HG03460 (cell line): Measurements from ENCODE around the gene KRT2.

ENCODE experiments used
- ATAC-seq: cut with Tn5 transposase; IDR thresholded peaks from one replicate; pipeline ENCODE4 v1.9.1; 2021; ENCODE audit not compliant: unreplicated experiment

The KRT2 gene

DNA sequence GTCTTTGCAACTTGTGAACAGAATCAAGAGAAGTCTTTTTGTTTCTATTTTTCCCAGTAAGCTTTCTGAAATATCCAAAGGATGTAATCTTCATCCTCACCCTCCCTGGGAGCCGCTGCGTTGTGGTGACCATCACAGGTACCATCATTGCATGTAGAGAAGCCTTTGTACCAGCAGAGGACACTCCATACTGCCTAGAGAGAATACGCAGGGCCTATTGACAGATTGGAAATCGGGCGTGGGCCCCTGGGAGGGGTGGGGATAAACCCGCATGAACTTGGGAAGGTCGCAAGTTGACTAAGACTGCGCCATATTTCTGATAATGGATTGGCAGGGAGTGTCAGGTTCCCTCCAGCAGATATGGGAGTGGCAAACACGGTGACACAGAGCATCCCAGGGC lies 15.5 kb upstream of the KRT2 start:
- ATAC-seq, result no peak

DNA sequence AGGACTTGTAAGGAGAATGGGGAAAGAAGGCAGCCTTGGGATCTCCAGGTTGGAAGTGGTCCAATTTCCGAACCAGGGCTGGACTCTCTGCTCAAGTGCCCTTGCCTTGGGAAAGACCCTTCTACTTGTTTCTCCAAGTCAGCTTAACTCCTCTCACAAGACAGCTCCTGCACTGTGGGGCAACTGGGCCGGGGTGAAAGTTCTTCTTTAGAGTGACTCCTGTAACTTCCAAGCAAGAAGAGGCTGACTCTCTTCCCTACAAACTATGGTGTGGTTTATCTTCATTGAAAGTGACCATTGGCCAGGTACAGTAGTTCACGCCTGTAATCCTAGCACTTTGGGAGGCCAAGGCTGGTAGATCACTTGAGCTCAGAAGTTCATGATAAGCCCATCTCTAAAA lies 14.5 kb upstream of the KRT2 start:
- no peak for ATAC-seq

DNA sequence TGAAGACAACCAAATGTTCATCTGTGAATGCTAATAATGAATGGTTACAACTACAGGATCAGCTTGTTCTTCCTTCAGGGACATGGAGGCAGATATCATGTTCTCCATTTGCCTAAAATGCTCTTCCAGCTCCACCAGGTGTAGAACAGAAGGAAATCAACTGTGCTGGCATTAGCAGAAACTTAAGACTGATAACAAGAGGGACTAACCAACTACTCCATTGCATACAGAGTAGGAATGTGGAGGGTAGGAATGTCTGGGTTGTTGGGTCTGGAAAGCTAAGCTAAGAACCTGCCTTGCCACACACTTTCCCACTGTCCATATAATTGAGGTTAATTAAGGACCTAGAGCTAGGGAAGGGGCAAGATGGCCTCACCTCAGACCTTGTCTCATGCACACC lies 11.4 kb upstream of the KRT2 start:
- no peak for ATAC-seq

GRCh38 chr12:52662918-52663229 lies 10.9 kb upstream of the KRT2 start:
- ATAC-seq, result no peak

DNA sequence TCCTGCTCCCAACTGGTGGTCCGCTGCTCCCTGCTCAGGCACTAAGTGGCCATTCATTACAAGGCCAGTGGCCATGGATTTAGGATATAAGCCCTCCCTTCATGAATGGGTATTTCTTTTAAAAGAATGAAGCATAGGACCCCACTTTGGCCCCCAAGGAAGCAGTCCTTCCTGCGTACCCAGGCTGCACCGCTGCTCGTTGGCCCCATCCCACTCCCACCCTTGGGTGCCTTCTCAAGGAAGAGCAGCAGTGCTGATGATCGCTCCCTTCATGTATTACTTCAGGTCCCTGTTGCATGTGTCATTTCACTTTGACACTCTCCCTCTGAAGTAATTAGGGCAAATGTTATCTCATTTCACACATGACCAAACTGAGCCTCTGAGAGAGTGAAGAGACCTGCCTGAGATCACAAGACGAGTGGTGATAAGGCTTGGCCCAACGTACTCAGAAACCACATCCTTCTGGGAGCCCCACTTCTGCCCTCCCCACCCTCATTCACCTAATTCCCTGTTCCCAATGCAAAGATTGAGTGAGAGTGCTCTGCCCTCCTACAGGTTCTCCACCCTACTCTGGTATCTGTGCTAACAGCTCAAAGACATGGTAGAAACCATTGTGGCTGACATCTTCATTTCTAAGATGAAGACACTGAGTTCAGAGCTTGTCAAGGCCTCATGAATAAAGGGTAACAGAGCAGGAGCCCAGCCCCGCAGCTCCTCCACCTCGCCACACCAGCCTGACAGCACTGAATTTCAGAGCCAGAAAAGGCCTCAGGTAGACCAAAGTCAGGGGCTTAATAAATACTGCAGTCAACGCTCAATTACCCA lies 10.3 kb upstream of the KRT2 start:
- no peak for ATAC-seq

GRCh38 chr12:52661668-52662067 lies 9.7 kb upstream of the KRT2 start:
- ATAC-seq, result no peak

- no peak for ATAC-seq
Measured at GRCh38 chr12:52660934-52661499, 9.0 kb upstream of the KRT2 start.

- ATAC-seq, result no peak
Measured at GRCh38 chr12:52659951-52660350, 7.9 kb upstream of the KRT2 start.

DNA sequence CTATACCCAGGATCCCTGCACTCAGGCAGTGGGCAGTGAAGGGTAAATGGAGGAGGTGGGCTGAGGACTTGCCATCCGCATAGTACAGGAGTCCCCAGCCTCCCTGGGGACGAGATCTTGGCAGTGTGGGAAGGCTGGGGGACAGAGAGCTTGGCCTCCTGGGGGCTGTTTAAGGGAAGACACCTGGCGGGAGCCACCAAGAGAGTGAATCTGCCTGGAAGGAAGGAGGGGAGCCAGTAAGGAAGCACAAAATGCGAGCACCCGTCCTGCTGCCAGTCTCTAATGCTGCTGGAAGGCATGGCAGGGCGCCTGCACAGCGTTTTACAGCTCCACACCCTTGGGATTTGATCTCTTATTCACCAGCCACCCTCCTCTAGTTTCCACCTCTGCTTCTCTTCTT lies 7.4 kb upstream of the KRT2 start:
- ATAC-seq, result no peak

- no peak for ATAC-seq
Measured at GRCh38 chr12:52658196-52658595, 6.2 kb upstream of the KRT2 start.

DNA sequence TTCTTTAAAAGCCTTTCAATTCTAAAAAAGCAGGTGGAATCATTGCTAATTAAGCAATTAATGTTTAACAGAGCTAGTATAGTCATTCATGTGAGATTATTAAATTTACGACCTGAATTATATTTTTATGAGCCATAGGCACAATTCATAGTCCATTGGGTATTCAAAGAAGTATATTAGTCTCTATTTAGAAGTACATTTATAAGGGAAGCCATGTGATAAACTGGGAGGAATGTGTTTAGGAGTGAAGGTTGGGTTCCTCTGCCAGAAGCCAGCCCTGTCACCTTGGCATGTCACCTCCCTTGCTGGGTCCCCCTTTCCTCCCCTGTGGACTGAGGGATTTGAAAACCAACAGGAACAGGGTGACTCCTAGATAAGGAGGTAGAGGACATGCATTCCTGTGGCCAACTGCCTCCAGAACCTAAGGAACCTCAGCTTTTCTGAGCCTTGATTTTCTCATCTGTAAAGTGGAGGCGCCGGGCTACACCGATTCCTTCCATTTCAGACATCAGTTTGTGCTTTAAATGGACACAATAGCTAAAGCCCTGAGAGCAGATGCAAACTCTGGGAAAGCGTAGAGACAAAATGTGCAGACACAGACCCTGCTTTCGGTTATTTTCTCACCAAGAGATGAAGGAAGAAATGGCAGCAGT lies 5.4 kb upstream of the KRT2 start:
- ATAC-seq, result no peak

DNA sequence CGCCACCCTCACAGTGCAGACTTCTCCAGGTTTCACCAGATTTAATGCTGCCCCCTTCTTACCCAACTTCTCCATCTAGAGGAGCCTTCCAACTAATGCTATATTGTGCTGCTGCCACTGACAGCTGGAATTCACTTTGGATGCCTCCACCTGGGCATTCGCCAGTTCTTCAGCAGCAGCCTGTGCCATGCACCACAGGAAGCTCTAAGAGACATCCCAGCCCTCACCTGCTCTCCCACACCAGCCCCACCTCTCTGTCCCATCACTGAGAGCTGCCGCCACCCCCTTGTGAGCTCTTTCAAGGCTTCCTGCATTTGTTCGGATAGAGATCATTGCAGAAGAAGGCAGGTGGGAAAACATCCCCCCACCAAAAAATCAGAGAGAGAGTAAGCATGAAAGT lies 4.6 kb upstream of the KRT2 start:
- ATAC-seq, result no peak

DNA sequence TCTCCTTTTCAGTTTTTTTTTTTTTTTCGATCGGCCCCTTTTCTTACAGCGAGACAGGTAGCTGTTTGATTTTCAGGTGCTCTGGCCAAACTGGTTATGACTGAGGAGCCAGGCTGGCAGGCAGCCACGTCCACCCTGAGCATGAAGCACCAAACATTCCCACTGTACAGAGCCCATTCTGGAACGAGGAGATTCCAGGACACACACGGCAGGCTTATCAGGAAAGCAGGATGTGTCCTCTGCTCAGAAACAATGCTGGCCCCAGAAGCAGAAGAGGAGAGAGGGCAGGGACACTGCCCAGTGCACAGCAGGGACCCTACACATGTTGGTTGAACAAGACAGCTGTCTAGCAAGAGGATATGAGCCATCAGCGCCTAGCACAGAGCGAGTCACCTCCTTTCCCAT lies 3.7 kb upstream of the KRT2 start:
- ATAC-seq, result no peak

DNA sequence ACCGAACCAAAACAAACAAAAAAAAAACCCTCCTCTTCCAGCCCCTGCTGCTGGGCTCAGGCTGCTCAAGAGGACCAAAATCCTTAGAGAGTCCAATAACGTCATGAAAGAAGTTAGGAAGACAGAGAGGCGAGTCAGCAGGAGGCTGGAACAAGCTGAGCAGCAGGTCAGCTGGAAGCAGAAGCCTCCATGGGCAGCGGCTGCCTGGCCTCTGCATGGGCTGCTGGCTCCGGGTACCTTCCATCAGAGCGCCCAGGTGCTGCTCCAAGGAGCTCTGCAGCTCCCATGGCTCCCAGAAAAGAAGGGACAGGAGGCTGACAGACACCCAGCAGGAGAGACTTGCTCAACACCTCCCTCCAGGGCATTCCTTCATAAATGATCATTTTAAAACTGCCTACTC lies 3.2 kb upstream of the KRT2 start:
- no peak for ATAC-seq

- no peak for ATAC-seq
Measured at GRCh38 chr12:52650520-52651081, 1.4 kb downstream of the KRT2 start.

- no peak for ATAC-seq
Measured at GRCh38 chr12:52649066-52649465, 2.9 kb downstream of the KRT2 start.

DNA sequence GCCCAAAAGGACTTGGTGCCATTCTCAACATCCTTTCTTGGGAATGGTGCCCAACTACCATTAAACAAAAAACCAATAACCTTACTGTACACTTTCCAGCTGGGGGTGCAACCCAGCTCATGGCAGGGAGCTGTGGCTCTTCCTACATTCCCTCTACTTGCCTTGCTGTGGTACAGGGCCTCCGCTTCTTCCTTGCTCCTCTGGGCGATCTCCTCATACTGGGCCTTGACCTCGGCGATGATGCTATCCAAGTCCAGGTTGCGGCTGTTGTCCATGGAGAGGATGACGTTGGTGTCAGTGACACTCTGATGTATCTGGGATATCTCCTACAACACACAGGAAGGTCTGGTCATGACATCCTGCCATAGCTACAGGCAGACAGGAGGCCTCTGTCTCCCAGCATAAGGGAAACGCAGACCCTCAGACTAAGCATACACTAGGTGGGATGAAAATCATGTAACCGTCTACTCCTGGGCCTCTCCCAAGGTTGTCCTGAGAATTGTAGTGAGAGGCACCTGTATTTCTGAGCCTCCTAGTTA lies 3.9 kb downstream of the KRT2 start:
- ATAC-seq, result no peak

DNA sequence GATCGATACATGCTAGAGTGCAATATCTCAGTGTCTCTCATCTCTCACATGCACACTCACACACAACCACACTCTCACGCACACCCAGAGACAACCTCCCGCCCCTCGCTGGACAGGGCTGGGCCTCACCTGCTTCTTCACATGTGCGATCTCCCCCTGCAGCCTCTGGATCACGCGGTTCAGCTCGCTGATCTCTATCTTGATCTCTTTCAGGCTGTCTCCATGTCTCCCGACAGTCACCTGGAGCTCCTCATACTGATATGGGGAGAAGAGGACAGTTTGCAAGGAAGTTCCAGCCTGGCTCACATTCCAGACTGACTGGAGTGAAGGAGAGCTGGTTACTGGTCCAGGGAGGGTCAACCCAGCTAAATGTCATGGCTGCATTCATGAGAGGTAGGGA lies 4.4 kb downstream of the KRT2 start:
- ATAC-seq, result no peak

- no peak for ATAC-seq
Measured at GRCh38 chr12:52646613-52647012, 5.4 kb downstream of the KRT2 start.

DNA sequence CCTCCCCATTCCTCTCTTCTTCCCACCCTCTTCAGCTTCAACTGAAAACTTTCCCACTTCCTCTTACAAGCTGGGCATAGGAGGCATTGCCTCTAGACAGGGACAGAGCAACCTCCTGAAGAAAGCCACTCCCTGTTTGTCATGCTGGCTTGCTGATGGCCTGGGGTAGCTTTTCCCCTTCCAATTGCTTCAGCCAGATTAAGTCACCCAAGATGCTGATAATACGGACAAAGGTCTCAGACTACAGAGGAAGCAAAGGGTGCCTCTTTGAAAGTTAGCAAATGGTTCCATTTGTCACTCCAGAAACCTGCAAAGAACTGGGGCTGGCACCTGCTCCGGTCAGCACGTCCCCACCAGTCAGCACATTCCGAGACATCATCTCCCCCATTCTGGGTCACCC lies 6.0 kb downstream of the KRT2 start:
- ATAC-seq, result no peak

DNA sequence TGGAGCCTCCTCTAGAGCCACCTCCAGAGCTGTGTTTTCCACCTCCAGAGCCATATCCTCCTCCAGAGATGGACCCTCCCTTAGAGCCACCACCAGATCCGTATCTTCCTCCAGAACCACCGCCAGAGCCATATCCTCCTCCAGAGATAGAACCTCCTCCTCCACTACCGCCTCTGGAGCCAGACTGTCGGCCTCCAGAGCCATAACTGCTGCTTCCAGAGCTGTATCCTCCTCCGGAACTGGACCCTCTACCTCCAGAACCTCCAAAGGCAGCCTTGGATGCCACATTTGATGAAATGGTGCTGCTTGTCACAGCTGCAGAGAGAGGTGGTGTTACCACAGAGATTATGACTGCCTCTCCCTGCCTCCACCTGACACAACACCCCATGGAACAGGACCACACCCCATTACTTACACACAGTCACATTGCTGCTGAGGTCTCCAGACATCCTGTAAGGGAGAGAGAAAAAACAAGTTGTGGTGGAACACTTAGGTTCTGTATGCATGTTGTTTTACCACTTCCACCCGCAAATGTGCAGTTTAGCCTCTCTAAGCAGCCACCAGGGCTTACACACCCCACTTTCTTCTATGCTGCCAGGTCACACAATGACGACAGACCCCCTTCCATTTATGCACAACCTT lies 6.8 kb downstream of the KRT2 start:
- no peak for ATAC-seq

GRCh38 chr12:52644078-52644415 lies 8.0 kb downstream of the KRT2 start:
- no peak for ATAC-seq
